NB4 (cell line): ENCODE measurements around the gene WDR31.

Source experiments
- CTCF ChIP-seq: IDR thresholded peaks from one replicate; pipeline ENCODE4 v1.5.1; 2012; ENCODE audit warnings: low read depth, low read length
- MAX ChIP-seq: IDR thresholded peaks from 2 replicates; pipeline ENCODE4 v1.6.1; 2011; ENCODE audit warnings: low read depth, low read length
- POLR2A ChIP-seq: IDR thresholded peaks from 2 replicates; pipeline ENCODE4 v1.6.1; 2011; ENCODE audit warnings: mild to moderate bottlenecking; ENCODE audit not compliant: insufficient read length; ENCODE audit errors: extremely low read depth

- TF ChIP-seq CTCF = no peak
- no peak for TF ChIP-seq POLR2A
- TF ChIP-seq MAX = no peak
These were observed 49.4 kb upstream of the WDR31 start for GRCh38 chr9:113389451-113389850.
